Measurements from ENCODE around the gene DYNC1I1. TPM values are rescaled to one million over a fixed set of nuclear protein-coding genes. Genes with fewer than 3 reads are reported as not detected.

DYNC1I1 gene
- total and polyA plus RNA-seq, 2 experiments from 2014 or later = 1.4 to 4.1 TPM

GRCh38 chr7:95758187-95758586 lies 14.2 kb upstream of the DYNC1I1 start:
- ATAC-seq = no peak

GRCh38 chr7:95766086-95766485 lies 6.3 kb upstream of the DYNC1I1 start:
- no peaks in the 10 kb centered on the region for H3F3A ChIP-seq (replicated peaks; ENCODE audit: low read depth)
- H3K4me1 ChIP-seq (ENCODE audit: insufficient read depth) = no peaks in the 10 kb centered on the region
- no peak overlapping the region for H3K4me3 ChIP-seq
- peaks cover 2% of the 10 kb centered on the region for H3K27me3 Mint-ChIP-seq (ENCODE audit: insufficient read depth, low read depth, poor library complexity)
- ATAC-seq (no peak), DNase-seq (ENCODE audit: low spot score) (no peak)
- no peaks in the 10 kb centered on the region for H3K36me3 ChIP-seq (ENCODE audit: insufficient read depth)
- H3K9me2 ChIP-seq (ENCODE audit: insufficient read depth) = no peaks in the 10 kb centered on the region
- no peak overlapping the region for H3K4me2 ChIP-seq
- H2AFZ ChIP-seq = no peak overlapping the region
- no peak overlapping the region for H3K27ac ChIP-seq (ENCODE audit: low read depth)
- no peaks in the 10 kb centered on the region for H3K79me2 ChIP-seq (replicated peaks; ENCODE audit: insufficient read depth)
- H3K4me1 Mint-ChIP-seq = peaks cover 4% of the 10 kb centered on the region; the same call in 1 of the 3 replicates
- H3K4me3 Mint-ChIP-seq = no peak overlapping the region
- no peaks in the 10 kb centered on the region for H3K36me3 Mint-ChIP-seq (ENCODE audit: low read depth)
- H4K20me1 ChIP-seq (replicated peaks; ENCODE audit: insufficient read depth) = no peaks in the 10 kb centered on the region
- no peak overlapping the region for H3K27ac Mint-ChIP-seq
- no peaks in the 10 kb centered on the region; the same call in 1 of the 2 replicates for H3K27me3 ChIP-seq (ENCODE audit: insufficient read depth)
- H3K9me3 Mint-ChIP-seq = no peaks in the 10 kb centered on the region
- TF ChIP-seq CTCF (conservative IDR thresholded peaks at IDR 0.05; ENCODE audit: low read depth in 2 of 2) = no peak
- TF ChIP-seq JUNB (IDR thresholded peaks at IDR 0.05; ENCODE audit: unreplicated experiment) = no peak
- TF ChIP-seq ZNF331 (CRISPR knock-in tag; IDR thresholded peaks at IDR 0.05; ENCODE audit: low read depth) = no peak
- no peak for TF ChIP-seq REST (IDR thresholded peaks at IDR 0.05; ENCODE audit: unreplicated experiment)
- no peak for TF ChIP-seq EZH2phosphoT487 (IDR thresholded peaks at IDR 0.05; ENCODE audit: unreplicated experiment)
- TF ChIP-seq EZH2 (IDR thresholded peaks at IDR 0.05; ENCODE audit: low read depth, unreplicated experiment) = no peak
- TF ChIP-seq CREB1 (CRISPR knock-in tag; IDR thresholded peaks at IDR 0.05; ENCODE audit: low read depth) = no peak
- no peak for TF ChIP-seq ZNF114 (CRISPR knock-in tag; IDR thresholded peaks at IDR 0.05)
- TF ChIP-seq ETS1 (IDR thresholded peaks at IDR 0.05) = no peak

More at GRCh38 chr7:95758187-95758586, 14.2 kb upstream of the DYNC1I1 start:
- Histone ChIP-seq H2AFZ (no peak overlapping the region), H3F3A (replicated peaks; ENCODE audit: low read depth) (no peaks in the 10 kb centered on the region), H3K4me2 (no peak overlapping the region), H3K4me3 (no peak overlapping the region), H3K79me2 (replicated peaks; ENCODE audit: insufficient read depth) (no peaks in the 10 kb centered on the region), H4K20me1 (replicated peaks; ENCODE audit: insufficient read depth) (no peaks in the 10 kb centered on the region), H3K4me1 (ENCODE audit: insufficient read depth) (no peaks in the 10 kb centered on the region), H3K27ac (ENCODE audit: low read depth) (no peak overlapping the region), H3K9me2 (ENCODE audit: insufficient read depth) (no peaks in the 10 kb centered on the region), H3K27me3 (ENCODE audit: insufficient read depth) (no peaks in the 10 kb centered on the region), H3K36me3 (ENCODE audit: insufficient read depth) (no peaks in the 10 kb centered on the region)
- TF ChIP-seq JUNB (IDR thresholded peaks at IDR 0.05; ENCODE audit: unreplicated experiment) = no peak
- Mint-ChIP-seq H3K27ac (no peak overlapping the region), H3K36me3 (ENCODE audit: low read depth) (no peaks in the 10 kb centered on the region), H3K27me3 (ENCODE audit: insufficient read depth, low read depth, poor library complexity) (peaks cover 5% of the 10 kb centered on the region), H3K9me3 (no peaks in the 10 kb centered on the region), H3K4me1 (peaks cover 9% of the 10 kb centered on the region; the same call in 2 of the 3 replicates), H3K4me3 (no peak overlapping the region)
- no peak for DNase-seq (ENCODE audit: low spot score)

Measured in GM23338 (cell line).